NK-92 (cell line): ENCODE data around the gene CARMIL1.

ENCODE experiments used
- DNase-seq: peaks from one replicate; lab custom pipeline; 2025; ENCODE audit not compliant: unreplicated experiment; lab: John Stamatoyannopoulos, UW

Gene CARMIL1

GRCh38 chr6:25465941-25466340 is 186.8 kb downstream of the CARMIL1 start:
- no peak for DNase-seq

- DNase-seq = no peak
Observed at GRCh38 chr6:25468881-25469280, 189.7 kb downstream of the CARMIL1 start.

- no peak for DNase-seq
Observed at GRCh38 chr6:25469797-25470388, 190.7 kb downstream of the CARMIL1 start.

GRCh38 chr6:25472306-25472705 is 193.1 kb downstream of the CARMIL1 start:
- DNase-seq = no peak

- no peak for DNase-seq
Observed at GRCh38 chr6:25472906-25473305, 193.7 kb downstream of the CARMIL1 start.

GRCh38 chr6:25473447-25473846 is 194.3 kb downstream of the CARMIL1 start:
- no peak for DNase-seq

- DNase-seq = no peak
Observed at GRCh38 chr6:25476126-25476525, 197.0 kb downstream of the CARMIL1 start.

GRCh38 chr6:25477006-25477590 is 197.9 kb downstream of the CARMIL1 start:
- DNase-seq = no peak

- DNase-seq = no peak
Observed at GRCh38 chr6:25478973-25479372, 199.8 kb downstream of the CARMIL1 start.

GRCh38 chr6:25481267-25481666 is 202.1 kb downstream of the CARMIL1 start:
- no peak for DNase-seq

GRCh38 chr6:25482996-25483395 is 203.8 kb downstream of the CARMIL1 start:
- no peak for DNase-seq

- DNase-seq = no peak
Observed at GRCh38 chr6:25483943-25484342, 204.8 kb downstream of the CARMIL1 start.

GRCh38 chr6:25484900-25485299 is 205.7 kb downstream of the CARMIL1 start:
- DNase-seq = no peak

- DNase-seq = no peak
Observed at GRCh38 chr6:25485821-25486534, 206.8 kb downstream of the CARMIL1 start.

- no peak for DNase-seq
Observed at GRCh38 chr6:25486550-25486949, 207.4 kb downstream of the CARMIL1 start.

- no peak for DNase-seq
Observed at GRCh38 chr6:25487012-25487411, 207.8 kb downstream of the CARMIL1 start.

- no peak for DNase-seq
Observed at GRCh38 chr6:25488156-25488555, 209.0 kb downstream of the CARMIL1 start.

- DNase-seq = no peak
Observed at GRCh38 chr6:25489399-25489798, 210.2 kb downstream of the CARMIL1 start.

GRCh38 chr6:25490018-25490801 is 211.0 kb downstream of the CARMIL1 start:
- no peak for DNase-seq

- DNase-seq = no peak
Observed at GRCh38 chr6:25492951-25493350, 213.8 kb downstream of the CARMIL1 start.

GRCh38 chr6:25494469-25494868 is 215.3 kb downstream of the CARMIL1 start:
- no peak for DNase-seq
